NT2/D1 (cell line): ENCODE measurements around the gene ZNF644.

Experiments
- SUZ12 ChIP-seq: IDR thresholded peaks from 2 replicates; pipeline ENCODE4 v1.6.1; 2011; ENCODE audit not compliant: insufficient read length, insufficient read depth; ENCODE audit errors: extremely low read depth
- YY1 ChIP-seq: IDR thresholded peaks from 2 replicates; pipeline ENCODE4 v1.6.1; 2011; ENCODE audit not compliant: insufficient read length, insufficient read depth
- ZNF274 ChIP-seq: IDR thresholded peaks from 2 replicates; pipeline ENCODE4 v1.6.1; 2011; ENCODE audit warnings: mild to moderate bottlenecking, low read depth, low read length

GRCh38 chr1:90986953-90987352, 34.9 kb downstream of the ZNF644 start:
- TF ChIP-seq YY1 (no peak), ZNF274 (no peak), SUZ12 (no peak)
